ENCODE data around the gene ZDHHC23.

DNA sequence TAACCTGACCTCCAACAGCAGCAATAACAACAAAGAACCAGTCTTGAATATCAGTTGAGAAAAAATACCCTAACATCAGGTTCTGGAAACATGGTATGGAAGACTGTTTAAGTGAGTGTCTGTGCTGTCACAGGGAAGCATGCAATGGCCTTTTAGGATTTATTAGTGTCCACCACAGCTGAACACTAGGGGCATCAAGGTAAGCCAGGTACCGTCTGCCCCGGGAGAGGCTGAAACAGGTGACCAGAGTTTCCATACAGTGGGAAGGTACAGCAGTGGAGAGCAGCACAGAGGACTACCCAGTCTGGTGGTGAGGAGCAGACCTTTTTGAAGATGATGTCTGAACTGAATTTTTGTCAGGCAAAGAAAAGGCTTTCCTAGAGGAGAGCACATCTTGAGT lies 18.4 kb downstream of the ZDHHC23 start:
- TF ChIP-seq TAF1 (IDR thresholded peaks at IDR 0.05; ENCODE audit: low read depth) (no peak), ZBTB7A (IDR thresholded peaks at IDR 0.05; ENCODE audit: low read depth) (no peak), FOXM1 (IDR thresholded peaks at IDR 0.05; ENCODE audit: borderline replicate concordance, low read depth) (no peak), EGR1 (IDR thresholded peaks at IDR 0.05) (no peak), EP300 (IDR thresholded peaks at IDR 0.05; ENCODE audit: borderline replicate concordance) (no peak), TEAD4 (IDR thresholded peaks at IDR 0.05) (no peak), CREB1 (IDR thresholded peaks at IDR 0.05; ENCODE audit: low read depth) (no peak), YY1 (IDR thresholded peaks at IDR 0.05; ENCODE audit: low read depth) (no peak), TCF12 (IDR thresholded peaks at IDR 0.05; ENCODE audit: low read depth) (no peak), RAD21 (IDR thresholded peaks at IDR 0.05; ENCODE audit: low read depth) (no peak)
- TF ChIP-seq, protein P1, sequence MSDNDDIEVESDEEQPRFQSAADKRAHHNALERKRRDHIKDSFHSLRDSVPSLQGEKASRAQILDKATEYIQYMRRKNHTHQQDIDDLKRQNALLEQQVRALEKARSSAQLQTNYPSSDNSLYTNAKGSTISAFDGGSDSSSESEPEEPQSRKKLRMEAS (IDR thresholded peaks at IDR 0.05) = no peak
- TF ChIP-seq, protein P2, sequence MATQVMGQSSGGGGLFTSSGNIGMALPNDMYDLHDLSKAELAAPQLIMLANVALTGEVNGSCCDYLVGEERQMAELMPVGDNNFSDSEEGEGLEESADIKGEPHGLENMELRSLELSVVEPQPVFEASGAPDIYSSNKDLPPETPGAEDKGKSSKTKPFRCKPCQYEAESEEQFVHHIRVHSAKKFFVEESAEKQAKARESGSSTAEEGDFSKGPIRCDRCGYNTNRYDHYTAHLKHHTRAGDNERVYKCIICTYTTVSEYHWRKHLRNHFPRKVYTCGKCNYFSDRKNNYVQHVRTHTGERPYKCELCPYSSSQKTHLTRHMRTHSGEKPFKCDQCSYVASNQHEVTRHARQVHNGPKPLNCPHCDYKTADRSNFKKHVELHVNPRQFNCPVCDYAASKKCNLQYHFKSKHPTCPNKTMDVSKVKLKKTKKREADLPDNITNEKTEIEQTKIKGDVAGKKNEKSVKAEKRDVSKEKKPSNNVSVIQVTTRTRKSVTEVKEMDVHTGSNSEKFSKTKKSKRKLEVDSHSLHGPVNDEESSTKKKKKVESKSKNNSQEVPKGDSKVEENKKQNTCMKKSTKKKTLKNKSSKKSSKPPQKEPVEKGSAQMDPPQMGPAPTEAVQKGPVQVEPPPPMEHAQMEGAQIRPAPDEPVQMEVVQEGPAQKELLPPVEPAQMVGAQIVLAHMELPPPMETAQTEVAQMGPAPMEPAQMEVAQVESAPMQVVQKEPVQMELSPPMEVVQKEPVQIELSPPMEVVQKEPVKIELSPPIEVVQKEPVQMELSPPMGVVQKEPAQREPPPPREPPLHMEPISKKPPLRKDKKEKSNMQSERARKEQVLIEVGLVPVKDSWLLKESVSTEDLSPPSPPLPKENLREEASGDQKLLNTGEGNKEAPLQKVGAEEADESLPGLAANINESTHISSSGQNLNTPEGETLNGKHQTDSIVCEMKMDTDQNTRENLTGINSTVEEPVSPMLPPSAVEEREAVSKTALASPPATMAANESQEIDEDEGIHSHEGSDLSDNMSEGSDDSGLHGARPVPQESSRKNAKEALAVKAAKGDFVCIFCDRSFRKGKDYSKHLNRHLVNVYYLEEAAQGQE (IDR thresholded peaks at IDR 0.05; ENCODE audit: low read depth) = no peak

All from Ishikawa (cell line).